ENCODE measurements around the gene GRK5. TPM values are rescaled to one million over a fixed set of nuclear protein-coding genes. Genes with fewer than 3 reads are reported as not detected.

Gene GRK5
- total RNA-seq, 1 donor from 2014 or later, result 38.9 TPM

GRCh38 chr10:119396709-119397071, 189.3 kb downstream of the GRK5 start:
- intact Hi-C loops (cut with micrococcal nuclease), result no loop called here

- intact Hi-C loops (cut with micrococcal nuclease), result no loop called here
Observed at GRCh38 chr10:119397416-119397815, 190.0 kb downstream of the GRK5 start.

GRCh38 chr10:119398996-119399395, 191.6 kb downstream of the GRK5 start:
- intact Hi-C loops (cut with micrococcal nuclease), result no loop called here

GRCh38 chr10:119399466-119399865, 192.1 kb downstream of the GRK5 start:
- intact Hi-C loops (cut with micrococcal nuclease), result no loop called here

- intact Hi-C loops (cut with micrococcal nuclease), result no loop called here
Observed at GRCh38 chr10:119401671-119402395, 194.5 kb downstream of the GRK5 start.

GRCh38 chr10:119403921-119404320, 196.6 kb downstream of the GRK5 start:
- intact Hi-C loops (cut with micrococcal nuclease), result no loop called here

- intact Hi-C loops (cut with micrococcal nuclease), result no loop called here
Observed at GRCh38 chr10:119404719-119405519, 197.5 kb downstream of the GRK5 start.

- intact Hi-C loops (cut with micrococcal nuclease), result no loop called here
Observed at GRCh38 chr10:119405520-119405807, 198.1 kb downstream of the GRK5 start.

- intact Hi-C loops (cut with micrococcal nuclease), result no loop called here
Observed at GRCh38 chr10:119406137-119406536, 198.8 kb downstream of the GRK5 start.

GRCh38 chr10:119406601-119407253, 199.4 kb downstream of the GRK5 start:
- intact Hi-C loops (cut with micrococcal nuclease), result no loop called here

GRCh38 chr10:119407254-119407777, 199.9 kb downstream of the GRK5 start:
- intact Hi-C loops (cut with micrococcal nuclease), result no loop called here

GRCh38 chr10:119408072-119408471, 200.7 kb downstream of the GRK5 start:
- intact Hi-C loops (cut with micrococcal nuclease), result no loop called here

GRCh38 chr10:119408969-119409371, 201.6 kb downstream of the GRK5 start:
- intact Hi-C loops (cut with micrococcal nuclease), result no loop called here

- intact Hi-C loops (cut with micrococcal nuclease), result no loop called here
Observed at GRCh38 chr10:119409385-119409784, 202.0 kb downstream of the GRK5 start.

GRCh38 chr10:119409906-119410305, 202.5 kb downstream of the GRK5 start:
- intact Hi-C loops (cut with micrococcal nuclease), result no loop called here

- intact Hi-C loops (cut with micrococcal nuclease), result no loop called here
Observed at GRCh38 chr10:119410361-119411116, 203.2 kb downstream of the GRK5 start.

GRCh38 chr10:119412244-119413092, 205.1 kb downstream of the GRK5 start:
- intact Hi-C loops (cut with micrococcal nuclease), result no loop called here

- intact Hi-C loops (cut with micrococcal nuclease), result no loop called here
Observed at GRCh38 chr10:119413093-119413453, 205.7 kb downstream of the GRK5 start.

GRCh38 chr10:119413471-119414080, 206.2 kb downstream of the GRK5 start:
- intact Hi-C loops (cut with micrococcal nuclease), result no loop called here

- intact Hi-C loops (cut with micrococcal nuclease), result no loop called here
Observed at GRCh38 chr10:119414081-119414611, 206.8 kb downstream of the GRK5 start.
